GM10266 (cell line): ENCODE measurements around the gene OPRM1.

Source experiments
- DNase-seq: peaks from one replicate; pipeline ENCODE4 v3.0.0; 2012; ENCODE audit errors: extremely low spot score
- TF ChIP-seq, protein P1 (sequence below): IDR thresholded peaks from 2 replicates; pipeline ENCODE4 v1.5.1; 2012; ENCODE audit warnings: mild to moderate bottlenecking, low read depth; ENCODE audit not compliant: control insufficient read depth, insufficient read depth; ENCODE audit errors: missing control alignments

The OPRM1 gene

DNA sequence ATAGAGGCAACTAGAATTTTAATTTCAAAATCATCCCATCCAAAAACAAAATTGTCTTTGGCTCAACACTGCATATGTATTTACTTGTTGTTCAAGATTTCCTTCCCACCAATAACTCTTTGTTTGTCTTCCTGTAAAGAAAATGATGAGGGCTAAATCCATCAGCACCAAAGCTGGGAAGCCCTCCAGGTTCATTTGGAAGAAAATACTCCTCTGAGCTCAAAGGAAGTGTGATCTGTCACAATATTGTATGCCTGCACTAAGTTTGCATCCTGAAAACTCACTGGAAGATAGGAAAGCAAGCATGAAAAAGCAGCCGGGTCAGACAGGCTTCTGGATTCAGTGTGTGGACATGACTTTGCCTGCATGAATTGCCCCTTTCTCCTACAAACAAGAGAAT lies 28.7 kb upstream of the OPRM1 start:
- TF ChIP-seq, protein P1, sequence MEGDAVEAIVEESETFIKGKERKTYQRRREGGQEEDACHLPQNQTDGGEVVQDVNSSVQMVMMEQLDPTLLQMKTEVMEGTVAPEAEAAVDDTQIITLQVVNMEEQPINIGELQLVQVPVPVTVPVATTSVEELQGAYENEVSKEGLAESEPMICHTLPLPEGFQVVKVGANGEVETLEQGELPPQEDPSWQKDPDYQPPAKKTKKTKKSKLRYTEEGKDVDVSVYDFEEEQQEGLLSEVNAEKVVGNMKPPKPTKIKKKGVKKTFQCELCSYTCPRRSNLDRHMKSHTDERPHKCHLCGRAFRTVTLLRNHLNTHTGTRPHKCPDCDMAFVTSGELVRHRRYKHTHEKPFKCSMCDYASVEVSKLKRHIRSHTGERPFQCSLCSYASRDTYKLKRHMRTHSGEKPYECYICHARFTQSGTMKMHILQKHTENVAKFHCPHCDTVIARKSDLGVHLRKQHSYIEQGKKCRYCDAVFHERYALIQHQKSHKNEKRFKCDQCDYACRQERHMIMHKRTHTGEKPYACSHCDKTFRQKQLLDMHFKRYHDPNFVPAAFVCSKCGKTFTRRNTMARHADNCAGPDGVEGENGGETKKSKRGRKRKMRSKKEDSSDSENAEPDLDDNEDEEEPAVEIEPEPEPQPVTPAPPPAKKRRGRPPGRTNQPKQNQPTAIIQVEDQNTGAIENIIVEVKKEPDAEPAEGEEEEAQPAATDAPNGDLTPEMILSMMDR: no peak
- no peak for DNase-seq

DNA sequence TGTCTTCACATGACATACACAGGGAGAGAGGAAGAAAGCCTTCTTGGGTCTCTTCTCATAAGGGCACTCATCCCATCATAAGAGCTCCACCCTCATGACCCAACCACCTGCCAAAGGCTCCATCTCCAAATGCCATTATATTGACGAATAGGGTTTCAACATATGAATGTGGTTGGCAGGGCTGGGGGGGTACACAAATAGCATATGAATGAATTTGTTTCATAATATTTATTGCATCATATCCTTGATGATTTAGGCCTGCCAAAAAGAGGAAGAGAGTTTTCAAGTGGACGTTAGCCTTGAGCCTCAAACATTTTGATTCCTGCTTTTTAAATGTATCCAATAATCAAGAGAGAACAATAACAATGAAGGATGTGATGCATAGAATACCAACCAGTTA lies 26.2 kb upstream of the OPRM1 start:
- DNase-seq: no peak
- TF ChIP-seq, protein P1: no peak

DNA sequence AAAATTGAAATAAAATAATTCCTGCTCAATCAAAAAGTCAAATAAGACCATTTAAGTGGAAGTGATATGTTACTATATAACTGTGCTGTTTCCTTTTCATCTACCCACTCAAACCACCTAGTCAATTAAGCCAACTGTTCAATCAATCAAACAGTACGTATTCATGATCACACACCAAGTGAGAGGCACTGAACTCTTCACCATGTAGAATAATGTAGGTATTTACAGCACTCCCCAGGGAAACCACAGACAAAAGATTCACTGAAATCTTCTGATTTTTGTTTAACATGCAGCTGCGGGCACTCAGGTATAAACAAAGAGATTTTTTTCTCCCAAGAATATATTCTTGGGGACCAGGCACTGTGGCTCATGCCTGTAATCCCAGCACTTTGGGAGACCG lies 21.3 kb upstream of the OPRM1 start:
- TF ChIP-seq, protein P1: no peak
- DNase-seq: no peak

- no peak for DNase-seq
- TF ChIP-seq, protein P1: no peak
Observed at GRCh38 chr6:154030646-154031045, 8.4 kb upstream of the OPRM1 start.

DNA sequence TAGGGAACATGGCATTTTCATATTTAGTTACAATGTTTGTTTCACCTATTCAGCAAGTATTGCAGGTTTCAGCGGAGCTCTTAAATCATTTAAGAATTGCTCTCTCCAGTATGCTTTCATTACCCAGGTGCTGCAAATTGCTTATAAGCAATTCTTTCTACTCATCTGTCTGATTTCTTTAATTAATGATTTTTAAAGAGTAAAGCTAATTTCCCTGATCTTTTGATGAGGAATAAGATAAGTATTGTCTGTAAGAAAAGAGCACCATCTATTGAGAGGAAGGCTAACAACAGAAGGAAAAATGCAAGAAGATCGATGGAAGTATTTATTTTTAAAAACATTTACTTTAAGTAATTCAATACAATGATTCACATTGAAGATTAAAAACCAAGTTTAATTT lies 2.0 kb downstream of the OPRM1 start:
- TF ChIP-seq, protein P1: no peak
- no peak for DNase-seq

DNA sequence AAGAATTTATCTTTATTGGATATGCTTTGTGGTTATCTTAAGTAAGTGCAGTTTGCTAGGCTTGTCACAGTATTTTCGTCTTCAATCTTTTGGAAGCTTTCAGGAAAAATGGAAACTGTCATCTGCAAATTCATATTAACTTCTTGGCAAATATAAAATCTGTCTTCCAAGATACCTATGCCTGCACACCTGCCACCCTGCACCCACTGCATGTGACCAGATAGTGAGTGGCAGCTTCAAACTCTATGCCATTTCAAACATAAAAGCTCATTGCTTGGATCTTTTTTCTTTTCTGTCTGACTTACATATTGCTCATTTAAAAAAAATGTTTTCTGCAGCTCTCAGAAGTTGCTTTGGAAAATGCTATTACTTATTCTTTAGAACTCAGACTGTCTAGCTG lies 14.1 kb downstream of the OPRM1 start:
- no peak for DNase-seq
- TF ChIP-seq, protein P1: no peak

GRCh38 chr6:154056536-154056935 lies 17.5 kb downstream of the OPRM1 start:
- no peak for DNase-seq
- TF ChIP-seq, protein P1: no peak
